ENCODE data around the gene SEC16A.
A peak's percentile ranks its signal among the peaks of the same experiment; 100 is the strongest.

SEC16A gene

GRCh38 chr9:136403538-136403914 lies 79.3 kb downstream of the SEC16A start:
- no peak for DNase-seq

- DNase-seq: no peak
Observed at GRCh38 chr9:136402067-136402466, 80.8 kb downstream of the SEC16A start.

GRCh38 chr9:136401173-136401922 lies 81.5 kb downstream of the SEC16A start:
- DNase-seq: no peak

- peak in 54 of 56 donors; percentile 16 to 89 (median 68) for DNase-seq
Observed at GRCh38 chr9:136400038-136400834, 82.6 kb downstream of the SEC16A start, which contains the start of gene SNAPC4. Gene SNAPC4, minus strand, starts transcription at chr9:136400170. Its CDS starts 1,742 bp downstream, at chr9:136398428.

GRCh38 chr9:136399176-136400037 lies 83.4 kb downstream of the SEC16A start:
- peak in 1 of 56 donors; percentile 17 for DNase-seq

GRCh38 chr9:136398286-136398685 lies 84.6 kb downstream of the SEC16A start:
- DNase-seq: no peak

GRCh38 chr9:136397643-136398042 lies 85.2 kb downstream of the SEC16A start:
- DNase-seq: no peak

GRCh38 chr9:136396219-136396515 lies 86.7 kb downstream of the SEC16A start:
- DNase-seq: no peak

GRCh38 chr9:136395345-136396218 lies 87.3 kb downstream of the SEC16A start:
- DNase-seq: no peak

GRCh38 chr9:136395020-136395340 lies 87.9 kb downstream of the SEC16A start:
- DNase-seq: no peak

- DNase-seq: no peak
Observed at GRCh38 chr9:136394312-136395019, 88.4 kb downstream of the SEC16A start.

- no peak for DNase-seq
Observed at GRCh38 chr9:136393531-136393930, 89.3 kb downstream of the SEC16A start.

- peak in 16 of 56 donors; percentile 9 to 62 (median 27) for DNase-seq
Observed at GRCh38 chr9:136392538-136393449, 90.0 kb downstream of the SEC16A start.

- DNase-seq: no peak
Observed at GRCh38 chr9:136391737-136392537, 90.9 kb downstream of the SEC16A start.
